ENCODE results near the gene SRC. TPM values are rescaled to one million over a fixed set of nuclear protein-coding genes. Genes with fewer than 3 reads are reported as not detected.
"Not testable (repeated sequence)": the region's sequence is repeated elsewhere in the genome, so short reads cannot be mapped to it uniquely, and the experiment has no call there.

SRC gene
- total RNA-seq, 2 experiments from 2014 or later: 4.2 to 5.7 TPM

DNA sequence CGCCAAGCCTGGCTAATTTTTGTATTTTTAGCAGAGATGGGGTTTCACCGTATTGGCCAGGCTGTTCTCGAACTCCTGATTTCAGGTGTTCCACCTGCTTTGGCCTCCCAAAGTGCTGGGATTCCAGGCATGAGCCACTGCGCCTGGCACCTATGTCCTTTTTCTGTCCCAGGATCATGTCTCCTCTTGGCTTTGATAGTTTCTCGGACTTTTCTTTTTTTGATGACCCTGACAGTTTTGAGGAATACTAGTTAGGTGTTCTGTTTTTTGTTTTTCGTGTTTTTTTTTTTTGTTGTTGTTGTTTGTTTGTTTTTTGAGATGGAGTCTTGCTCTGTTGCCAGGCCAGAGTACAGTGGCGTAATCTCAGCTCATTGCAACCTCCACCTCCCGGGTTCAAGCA lies 7.6 kb upstream of the SRC start:
- intact Hi-C loops (cut with DNase I, micrococcal nuclease); H3K27ac Mint-ChIP-seq; H3K4me3 Mint-ChIP-seq; ATAC-seq; H3K9me3 Mint-ChIP-seq (ENCODE audit: low read depth); CTCF ChIA-PET; POLR2A ChIA-PET; DNase-seq; H3K27me3 Mint-ChIP-seq; H3K36me3 Mint-ChIP-seq (ENCODE audit: low read depth): not testable (repeated sequence)
- peaks cover 19% of the 10 kb centered on the region for H3K4me1 Mint-ChIP-seq

- no peak for ATAC-seq
- ChIA-PET POLR2A (no interaction called here), CTCF (no interaction called here)
- Mint-ChIP-seq H3K9me3 (ENCODE audit: low read depth) (no peaks in the 10 kb centered on the region), H3K4me1 (peaks cover 19% of the 10 kb centered on the region), H3K27ac (no peak overlapping the region), H3K36me3 (ENCODE audit: low read depth) (no peaks in the 10 kb centered on the region), H3K27me3 (no peaks in the 10 kb centered on the region), H3K4me3 (no peak overlapping the region)
- no peak for DNase-seq
- intact Hi-C loops (cut with DNase I, micrococcal nuclease): no loop called here
Measured at GRCh38 chr20:37339208-37339607, 6.7 kb upstream of the SRC start.

DNA sequence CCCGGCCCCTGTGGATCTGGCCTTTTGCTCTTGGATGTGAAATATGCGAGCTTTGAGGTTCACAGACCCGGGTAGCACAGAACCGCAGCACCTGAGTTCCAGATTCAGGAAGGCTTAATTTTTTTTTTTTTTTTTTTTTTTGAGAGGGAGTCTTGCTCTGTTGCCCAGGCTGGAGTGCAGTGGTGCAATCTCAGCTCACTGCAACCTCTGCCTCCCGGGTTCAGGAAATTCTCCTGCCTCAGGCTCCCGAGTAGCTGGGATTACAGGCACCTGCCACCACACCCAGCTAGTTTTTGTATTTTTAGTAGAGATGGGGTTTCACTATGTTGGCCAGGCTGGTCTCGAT lies 6.2 kb upstream of the SRC start:
- H3K27ac Mint-ChIP-seq; H3K36me3 Mint-ChIP-seq (ENCODE audit: low read depth); DNase-seq; H3K4me3 Mint-ChIP-seq; intact Hi-C loops (cut with DNase I, micrococcal nuclease); H3K9me3 Mint-ChIP-seq (ENCODE audit: low read depth); ATAC-seq; POLR2A ChIA-PET; CTCF ChIA-PET; H3K27me3 Mint-ChIP-seq: not testable (repeated sequence)
- peaks cover 19% of the 10 kb centered on the region for H3K4me1 Mint-ChIP-seq

- ATAC-seq (no peak), DNase-seq (no peak)
- ChIA-PET CTCF (interaction anchor here (0.7 kb wide), 1 partner anchor 46 kb away, joined by 3 read pairs; no protein-coding TSS in a partner anchor), POLR2A (no interaction called here)
- Mint-ChIP-seq H3K36me3 (ENCODE audit: low read depth) (no peaks in the 10 kb centered on the region), H3K27me3 (no peaks in the 10 kb centered on the region), H3K27ac (no peak overlapping the region), H3K9me3 (ENCODE audit: low read depth) (no peaks in the 10 kb centered on the region), H3K4me3 (no peak overlapping the region), H3K4me1 (peaks cover 14% of the 10 kb centered on the region)
- intact Hi-C loops (cut with DNase I, micrococcal nuclease): no loop called here
Measured at GRCh38 chr20:37340998-37341397, 4.9 kb upstream of the SRC start.

DNA sequence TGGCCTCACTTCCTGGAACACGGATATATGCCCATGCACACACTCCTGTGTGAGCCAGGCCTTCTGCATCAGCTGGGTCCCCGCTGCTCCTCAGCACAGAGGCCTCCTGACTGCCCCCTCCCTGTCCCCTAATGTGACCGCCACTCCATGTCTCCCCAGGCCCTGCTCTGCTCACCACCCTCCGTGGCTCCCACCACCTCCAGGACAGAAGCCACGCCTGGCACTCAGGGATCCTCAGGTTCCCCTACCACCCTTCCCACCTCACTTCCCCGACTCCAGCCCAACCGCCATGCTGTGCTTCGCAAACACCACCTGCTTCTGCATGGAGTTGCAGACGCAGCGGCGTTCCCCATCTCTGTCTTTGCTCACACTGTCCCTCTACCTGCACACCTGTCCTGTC lies 4.3 kb upstream of the SRC start:
- no peak overlapping the region for H3K27ac Mint-ChIP-seq
- CTCF ChIA-PET: interaction anchor here (0.7 kb wide), 2 partner anchors 47 to 569 kb away, joined by 3 read pairs; no protein-coding TSS in a partner anchor
- POLR2A ChIA-PET: no interaction called here
- H3K9me3 Mint-ChIP-seq (ENCODE audit: low read depth): no peaks in the 10 kb centered on the region
- DNase-seq (no peak), ATAC-seq (no peak)
- no peaks in the 10 kb centered on the region for H3K36me3 Mint-ChIP-seq (ENCODE audit: low read depth)
- H3K4me1 Mint-ChIP-seq: peaks cover 10% of the 10 kb centered on the region
- no peaks in the 10 kb centered on the region for H3K27me3 Mint-ChIP-seq
- intact Hi-C loops (cut with DNase I, micrococcal nuclease): no loop called here
- H3K4me3 Mint-ChIP-seq: no peak overlapping the region

DNA sequence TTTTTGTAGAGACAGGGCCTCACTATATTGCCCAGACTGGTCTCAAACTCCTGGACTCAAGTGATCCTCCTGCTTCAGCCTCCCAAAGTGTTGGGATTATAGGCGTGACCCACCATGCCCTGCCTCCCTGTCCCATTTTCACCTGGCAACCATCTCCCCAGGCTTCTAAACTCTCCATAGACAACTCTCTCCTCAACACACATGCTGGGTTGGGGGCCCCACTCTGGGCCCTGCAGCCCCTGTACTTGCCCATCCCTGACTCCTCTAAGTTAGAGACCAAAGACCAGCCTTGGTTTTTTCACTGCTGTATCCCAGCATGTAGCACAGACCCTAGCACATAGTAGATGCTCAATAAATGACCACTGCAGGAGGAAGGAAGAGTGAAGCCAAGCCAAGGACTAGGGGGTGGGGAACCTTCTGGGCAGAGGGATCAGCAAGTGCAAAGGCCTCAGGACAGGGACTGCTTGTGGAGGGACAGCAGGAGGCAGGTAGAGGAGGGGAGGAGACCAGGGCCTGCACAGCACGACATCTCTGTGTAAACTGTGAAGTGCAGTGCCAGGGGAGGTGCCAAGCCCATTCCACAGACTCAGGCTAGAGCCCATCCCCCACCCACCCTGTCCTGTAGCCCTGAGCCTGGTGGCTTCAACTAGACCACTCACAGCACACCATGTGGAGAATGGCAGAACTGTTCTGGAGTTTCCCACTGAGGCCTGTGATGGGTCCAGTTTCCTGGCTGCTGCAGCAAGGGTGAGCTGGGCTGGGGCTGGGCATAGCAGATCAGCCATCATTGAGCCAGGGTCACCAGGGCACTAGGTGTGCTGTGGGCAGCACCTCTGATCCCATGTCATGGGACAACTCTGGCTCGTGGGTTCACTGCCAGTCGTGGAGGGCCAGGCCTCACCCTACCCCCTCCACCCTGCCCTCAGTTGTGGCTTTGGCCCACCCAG lies 3.4 kb upstream of the SRC start:
- no peak overlapping the region for H3K27ac Mint-ChIP-seq
- ATAC-seq (no peak), DNase-seq (no peak)
- CTCF ChIA-PET: interaction anchor here (0.7 kb wide), 1 partner anchor 568 kb away, joined by 3 read pairs; no protein-coding TSS in a partner anchor
- intact Hi-C loops (cut with DNase I, micrococcal nuclease): no loop called here
- no peaks in the 10 kb centered on the region for H3K36me3 Mint-ChIP-seq (ENCODE audit: low read depth)
- peaks cover 5% of the 10 kb centered on the region for H3K4me1 Mint-ChIP-seq
- H3K4me3 Mint-ChIP-seq: no peak overlapping the region
- no peaks in the 10 kb centered on the region for H3K9me3 Mint-ChIP-seq (ENCODE audit: low read depth)
- POLR2A ChIA-PET: no interaction called here
- H3K27me3 Mint-ChIP-seq: no peaks in the 10 kb centered on the region

- CTCF ChIA-PET: interaction anchor here (0.9 kb wide), 1 partner anchor 37 kb away, joined by 5 read pairs; no protein-coding TSS in a partner anchor
- intact Hi-C loops (cut with DNase I, micrococcal nuclease): no loop called here
- Mint-ChIP-seq H3K36me3 (ENCODE audit: low read depth) (no peaks in the 10 kb centered on the region), H3K4me1 (peaks cover 11% of the 10 kb centered on the region), H3K9me3 (ENCODE audit: low read depth) (no peaks in the 10 kb centered on the region), H3K27me3 (no peaks in the 10 kb centered on the region), H3K27ac (no peak overlapping the region), H3K4me3 (no peak overlapping the region)
- no peak for DNase-seq
- no peak for ATAC-seq
- POLR2A ChIA-PET: no interaction called here
Measured at GRCh38 chr20:37343212-37343993, 2.5 kb upstream of the SRC start.

- ChIA-PET POLR2A (no interaction called here), CTCF (interaction anchor here (0.9 kb wide), 1 partner anchor 36 kb away, joined by 5 read pairs; no protein-coding TSS in a partner anchor)
- intact Hi-C loops (cut with DNase I, micrococcal nuclease): no loop called here
- no peak overlapping the region for H3K4me3 Mint-ChIP-seq
- peaks cover 11% of the 10 kb centered on the region for H3K4me1 Mint-ChIP-seq
- H3K36me3 Mint-ChIP-seq (ENCODE audit: low read depth): no peaks in the 10 kb centered on the region
- H3K27me3 Mint-ChIP-seq: no peaks in the 10 kb centered on the region
- DNase-seq: no peak
- ATAC-seq: no peak
- H3K9me3 Mint-ChIP-seq (ENCODE audit: low read depth): no peaks in the 10 kb centered on the region
- no peak overlapping the region for H3K27ac Mint-ChIP-seq
Measured at GRCh38 chr20:37343994-37344355, 2.0 kb upstream of the SRC start.

GRCh38 chr20:37344506-37345338 lies 1.2 kb upstream of the SRC start:
- intact Hi-C loops (cut with DNase I, micrococcal nuclease): loop anchor here in 1 of 2 experiments (5.0 kb wide), 1 partner anchor 52 kb away; no protein-coding TSS in a partner anchor
- ATAC-seq (no peak), DNase-seq (no peak)
- ChIA-PET CTCF (interaction anchor here (0.7 to 0.9 kb wide), 2 partner anchors 36 to 51 kb away, joined by 3 to 5 read pairs; no protein-coding TSS in a partner anchor), POLR2A (interaction anchor here (0.6 kb wide), 1 partner anchor 43 kb away, joined by 3 read pairs; no protein-coding TSS in a partner anchor)
- Mint-ChIP-seq H3K27ac (no peak overlapping the region), H3K27me3 (no peaks in the 10 kb centered on the region), H3K4me1 (peaks cover 11% of the 10 kb centered on the region), H3K9me3 (ENCODE audit: low read depth) (no peaks in the 10 kb centered on the region), H3K36me3 (ENCODE audit: low read depth) (no peaks in the 10 kb centered on the region), H3K4me3 (peak overlapping the region; percentile 68)

DNA sequence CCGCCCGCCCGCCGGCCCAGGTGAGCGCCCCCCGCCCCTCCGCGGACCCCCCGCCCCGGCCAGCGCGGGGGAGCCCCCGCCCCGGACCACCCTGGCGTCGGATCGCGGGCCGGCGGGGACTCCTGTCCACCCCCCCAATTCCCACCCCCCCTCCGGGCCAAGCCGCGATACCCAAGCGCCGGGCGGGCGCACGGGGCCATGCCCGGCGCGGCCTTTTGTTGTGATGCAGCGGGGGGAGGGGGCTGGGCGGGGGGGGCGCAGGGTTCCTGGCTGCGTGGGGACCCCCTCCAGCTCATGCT lies 245 bp downstream of the SRC start:
- ATAC-seq (peak; percentile 14), DNase-seq (no peak)
- intact Hi-C loops (cut with DNase I, micrococcal nuclease): loop anchor here (2.0 to 5.0 kb wide), 2 partner anchors 54 to 57 kb away; partner anchors contain the start of gene MANBAL (in 1 of the 2)
- no peaks in the 10 kb centered on the region for H3K27me3 Mint-ChIP-seq
- H3K4me3 Mint-ChIP-seq: no peak overlapping the region
- H3K9me3 Mint-ChIP-seq (ENCODE audit: low read depth): no peaks in the 10 kb centered on the region
- CTCF ChIA-PET: no interaction called here
- H3K36me3 Mint-ChIP-seq (ENCODE audit: low read depth): no peaks in the 10 kb centered on the region
- POLR2A ChIA-PET: no interaction called here
- H3K27ac Mint-ChIP-seq: no peak overlapping the region
- peaks cover 11% of the 10 kb centered on the region for H3K4me1 Mint-ChIP-seq
